PC-9 (cell line): Measurements from ENCODE around the gene SYNE1. TPM values are rescaled to one million over a fixed set of nuclear protein-coding genes. Genes with fewer than 3 reads are reported as not detected.

Experiments
- BruUV-seq: library from RNA; stranded (reverse); fragments of 400-500 nt; replicated peaks from 2 replicates; lab custom pipeline; 2021; lab: Mats Ljungman, UMichigan
- CTCF ChIA-PET: fragments of 300-600 bp; sonication (Branson Sonifier 250); formaldehyde crosslinking; loops from one replicate; lab custom pipeline; 2022; ENCODE audit warnings: antibody characterized with exemption; lab: Charles Lee
- POLR2A ChIA-PET: fragments of 300-600 bp; sonication (Branson Sonifier 250); formaldehyde crosslinking; loops from one replicate; lab custom pipeline; 2022; ENCODE audit warnings: antibody characterized with exemption; ENCODE audit not compliant: unreplicated experiment; lab: Charles Lee
- DNase-seq, 2 experiments: peaks; one replicate each; pipeline versions ENCODE4 v3.0.0 to v3.0.0-alpha.2; 2015 to 2022; ENCODE audit warnings: mixed read lengths in 1 of 2
- H2AFZ ChIP-seq: fragments of 200-600 bp; sonication (generic); 2 replicates; pipeline ENCODE4 v1.8.1; 2017; ENCODE audit warnings: antibody characterized with exemption
- H3F3A ChIP-seq: fragments of 200-600 bp; sonication (generic); 2 replicates; pipeline ENCODE4 v1.8.1; 2017; ENCODE audit warnings: antibody characterized with exemption, mild to moderate bottlenecking, low read depth; ENCODE audit not compliant: insufficient read depth
- H3K27ac ChIP-seq: fragments of 200-600 bp; sonication (generic); 2 replicates; pipeline ENCODE4 v1.6.1; 2016; ENCODE audit warnings: mixed run types
- H3K27me3 ChIP-seq: fragments of 200-600 bp; sonication (generic); 2 replicates; pipeline ENCODE4 v1.6.1; 2016; ENCODE audit warnings: low read depth, mixed run types; ENCODE audit not compliant: insufficient read depth
- H3K36me3 ChIP-seq: fragments of 200-600 bp; sonication (generic); 2 replicates; pipeline ENCODE4 v1.6.1; 2016; ENCODE audit warnings: low read depth, mixed run types
- H3K4me1 ChIP-seq: fragments of 200-600 bp; sonication (generic); replicated peaks from 2 replicates; pipeline ENCODE4 v1.6.1; 2016; ENCODE audit warnings: mixed run types; ENCODE audit not compliant: insufficient read depth
- H3K4me2 ChIP-seq: fragments of 200-600 bp; sonication (generic); 2 replicates; pipeline ENCODE4 v1.6.1; 2017; ENCODE audit warnings: mixed run types
- H3K4me3 ChIP-seq: fragments of 200-600 bp; sonication (generic); 2 replicates; pipeline ENCODE4 v1.6.1; 2016; ENCODE audit warnings: mixed run types
- H3K79me2 ChIP-seq: fragments of 200-600 bp; sonication (generic); 2 replicates; pipeline ENCODE4 v1.6.1; 2017; ENCODE audit warnings: low read depth, mixed run types
- H3K9me2 ChIP-seq: fragments of 200-600 bp; sonication (generic); 2 replicates; pipeline ENCODE4 v1.8.1; 2017; ENCODE audit warnings: mild to moderate bottlenecking; ENCODE audit not compliant: insufficient read depth
- H3K9me3 ChIP-seq: fragments of 200-600 bp; sonication (generic); 2 replicates; pipeline ENCODE4 v1.8.1; 2016; ENCODE audit warnings: low read depth; ENCODE audit not compliant: insufficient read depth
- H4K20me1 ChIP-seq: fragments of 200-600 bp; sonication (generic); 2 replicates; pipeline ENCODE4 v1.8.1; 2017; ENCODE audit not compliant: insufficient read depth
- EZH2 ChIP-seq: fragments of 200-600 bp; sonication (generic); IDR thresholded peaks from 2 replicates; pipeline ENCODE4 v1.8.0; 2017; ENCODE audit warnings: antibody characterized with exemption, low read depth
- intact Hi-C: fragments of 100-400 bp; cut with micrococcal nuclease; formaldehyde crosslinking; loops from one replicate; pipeline ENCODE4 v1.10.0; 2022; ENCODE audit not compliant: unreplicated experiment
- total RNA-seq: library from RNA; stranded (reverse); gene quantifications from 2 replicates; pipeline ENCODE4 v1.2.3, GENCODE V29; 2021
- TF ChIP-seq, protein P1 (sequence below): fragments of 200-600 bp; sonication (generic); conservative IDR thresholded peaks from 2 replicates; pipeline ENCODE4 v1.6.1; 2017; ENCODE audit warnings: mixed run types, antibody characterized with exemption, mild to moderate bottlenecking, moderate library complexity

The SYNE1 gene
- total RNA-seq, 1 experiment from 2014 or later: 13.4 TPM

DNA sequence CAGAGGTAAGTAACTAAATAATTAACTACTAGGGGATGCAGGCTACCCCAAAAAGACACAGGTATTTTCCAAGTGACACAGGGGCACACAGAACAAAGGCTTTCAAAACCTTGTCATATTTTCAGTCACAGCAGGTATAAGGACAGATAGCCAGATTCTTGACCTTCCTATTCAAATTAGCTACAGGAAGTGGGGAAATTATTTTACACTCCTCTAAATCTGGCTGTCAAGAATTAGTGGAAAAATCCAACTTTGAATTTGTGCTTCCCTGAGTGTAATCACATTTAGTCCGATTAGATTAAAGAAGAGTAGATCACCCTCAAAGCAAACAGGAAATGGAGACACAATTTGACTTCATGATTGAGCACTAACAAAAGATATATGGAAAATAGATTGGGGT, 60.6 kb downstream of the SYNE1 start:
- BruUV-seq: no TSS peak

DNA sequence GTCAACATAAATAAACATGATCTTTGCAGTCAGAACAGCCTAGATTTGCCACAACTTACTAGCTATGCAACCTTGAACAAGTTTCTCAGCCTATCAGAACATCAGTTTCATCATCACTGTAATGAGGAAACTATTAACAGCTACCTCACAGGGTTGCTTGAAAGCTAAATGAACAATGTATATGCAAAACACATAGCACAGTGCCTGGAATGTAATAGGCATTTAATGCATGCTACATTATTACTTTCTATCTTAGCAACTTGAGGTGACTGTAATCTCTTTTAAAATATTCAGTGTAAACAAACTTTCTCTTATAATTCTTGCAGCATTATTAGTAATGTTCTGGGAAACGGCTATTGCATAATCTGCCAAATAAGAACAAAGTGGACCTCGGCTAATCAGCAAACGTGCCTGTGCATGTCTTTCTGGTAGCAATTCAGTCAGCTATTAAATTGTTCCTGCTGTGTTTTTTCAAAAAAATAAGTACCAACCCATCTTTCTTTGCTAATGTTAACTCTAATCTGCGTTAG, 61.5 kb downstream of the SYNE1 start:
- H3K4me1 ChIP-seq: peaks cover 12% of the 10 kb centered on the region; the same call in 1 of the 2 replicates
- no TSS peak for BruUV-seq
- H3F3A ChIP-seq: no peaks in the 10 kb centered on the region
- H3K36me3 ChIP-seq: no peaks in the 10 kb centered on the region
- no peak overlapping the region for H3K4me3 ChIP-seq
- intact Hi-C loops: no loop called here
- H3K27ac ChIP-seq: no peak overlapping the region
- no peaks in the 10 kb centered on the region for H4K20me1 ChIP-seq
- DNase-seq: no peak
- POLR2A ChIA-PET: interaction anchor here (0.6 to 0.8 kb wide), 2 partner anchors 20 to 195 kb away, joined by 3 to 12 read pairs; no protein-coding TSS in a partner anchor
- no peak for TF ChIP-seq EZH2
- TF ChIP-seq, protein P1, sequence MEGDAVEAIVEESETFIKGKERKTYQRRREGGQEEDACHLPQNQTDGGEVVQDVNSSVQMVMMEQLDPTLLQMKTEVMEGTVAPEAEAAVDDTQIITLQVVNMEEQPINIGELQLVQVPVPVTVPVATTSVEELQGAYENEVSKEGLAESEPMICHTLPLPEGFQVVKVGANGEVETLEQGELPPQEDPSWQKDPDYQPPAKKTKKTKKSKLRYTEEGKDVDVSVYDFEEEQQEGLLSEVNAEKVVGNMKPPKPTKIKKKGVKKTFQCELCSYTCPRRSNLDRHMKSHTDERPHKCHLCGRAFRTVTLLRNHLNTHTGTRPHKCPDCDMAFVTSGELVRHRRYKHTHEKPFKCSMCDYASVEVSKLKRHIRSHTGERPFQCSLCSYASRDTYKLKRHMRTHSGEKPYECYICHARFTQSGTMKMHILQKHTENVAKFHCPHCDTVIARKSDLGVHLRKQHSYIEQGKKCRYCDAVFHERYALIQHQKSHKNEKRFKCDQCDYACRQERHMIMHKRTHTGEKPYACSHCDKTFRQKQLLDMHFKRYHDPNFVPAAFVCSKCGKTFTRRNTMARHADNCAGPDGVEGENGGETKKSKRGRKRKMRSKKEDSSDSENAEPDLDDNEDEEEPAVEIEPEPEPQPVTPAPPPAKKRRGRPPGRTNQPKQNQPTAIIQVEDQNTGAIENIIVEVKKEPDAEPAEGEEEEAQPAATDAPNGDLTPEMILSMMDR: no peak
- no peak overlapping the region for H3K4me2 ChIP-seq
- H3K27me3 ChIP-seq: no peaks in the 10 kb centered on the region
- CTCF ChIA-PET: interaction anchor here (0.5 kb wide), 1 partner anchor 371 kb away, joined by 4 read pairs; no protein-coding TSS in a partner anchor
- no peaks in the 10 kb centered on the region for H3K9me2 ChIP-seq
- no peaks in the 10 kb centered on the region for H3K79me2 ChIP-seq
- H2AFZ ChIP-seq: no peak overlapping the region
- H3K9me3 ChIP-seq: no peaks in the 10 kb centered on the region

More for the DNA sequence above, 60.6 kb downstream of the SYNE1 start:
- Histone ChIP-seq H3K4me2 (no peak overlapping the region), H3K36me3 (no peaks in the 10 kb centered on the region), H2AFZ (no peak overlapping the region), H3K9me3 (no peaks in the 10 kb centered on the region), H4K20me1 (no peaks in the 10 kb centered on the region), H3K79me2 (no peaks in the 10 kb centered on the region), H3K9me2 (no peaks in the 10 kb centered on the region), H3K27me3 (no peaks in the 10 kb centered on the region), H3K27ac (no peak overlapping the region), H3F3A (no peaks in the 10 kb centered on the region), H3K4me1 (peaks cover 12% of the 10 kb centered on the region; the same call in 1 of the 2 replicates), H3K4me3 (no peak overlapping the region)
- ChIA-PET CTCF (no interaction called here), POLR2A (no interaction called here)
- TF ChIP-seq EZH2: no peak
- TF ChIP-seq, protein P1: no peak
- intact Hi-C loops: no loop called here
- DNase-seq: no peak

DNA sequence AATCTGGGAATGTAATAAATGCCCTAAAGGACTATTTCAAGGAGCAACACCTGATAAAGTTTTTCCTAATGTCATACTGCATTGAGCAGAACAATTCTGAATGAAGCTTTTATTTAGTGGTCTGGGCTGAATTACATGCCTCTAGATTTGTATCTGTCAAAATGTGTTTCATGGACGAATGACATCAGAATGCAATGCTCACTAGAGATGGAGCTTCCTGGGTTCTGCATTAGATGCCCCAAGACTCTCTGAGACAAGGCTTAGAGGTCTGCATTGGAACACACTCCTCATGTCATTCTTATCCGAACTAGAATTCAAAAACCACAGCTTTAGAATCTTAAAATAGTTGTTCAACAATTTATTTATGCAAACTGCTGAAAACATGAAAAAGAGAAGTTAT, 62.0 kb downstream of the SYNE1 start:
- peaks cover 12% of the 10 kb centered on the region; the same call in 1 of the 2 replicates for H3K4me1 ChIP-seq
- H3K36me3 ChIP-seq: no peaks in the 10 kb centered on the region
- H4K20me1 ChIP-seq: no peaks in the 10 kb centered on the region
- H3K79me2 ChIP-seq: no peaks in the 10 kb centered on the region
- H3K4me2 ChIP-seq: no peak overlapping the region
- no peak for TF ChIP-seq EZH2
- TF ChIP-seq, protein P1: no peak
- no peak overlapping the region for H3K27ac ChIP-seq
- POLR2A ChIA-PET: interaction anchor here (0.8 kb wide), 1 partner anchor 195 kb away, joined by 12 read pairs; no protein-coding TSS in a partner anchor
- no peak overlapping the region for H2AFZ ChIP-seq
- H3K9me2 ChIP-seq: no peaks in the 10 kb centered on the region
- intact Hi-C loops: no loop called here
- no peak overlapping the region for H3K4me3 ChIP-seq
- CTCF ChIA-PET: no interaction called here
- H3K27me3 ChIP-seq: no peaks in the 10 kb centered on the region
- no TSS peak for BruUV-seq
- DNase-seq: no peak
- H3K9me3 ChIP-seq: no peaks in the 10 kb centered on the region
- H3F3A ChIP-seq: no peaks in the 10 kb centered on the region
